HepG2 (cell line): ENCODE measurements around the gene INTS1. TPM values are rescaled to one million over a fixed set of nuclear protein-coding genes. Genes with fewer than 3 reads are reported as not detected.

Source experiments
- ATAC-seq: fragments of 200-7000 bp; cut with Tn5 transposase; 3 replicates; pipeline ENCODE4 v1.9.1; 2020; ENCODE audit warnings: mild to moderate bottlenecking, moderate library complexity
- BruUV-seq: library from RNA; stranded (reverse); fragments of 400-500 nt; replicated peaks from 2 replicates; lab custom pipeline; 2021; lab: Mats Ljungman, UMichigan
- CTCF ChIA-PET: fragments of 300-600 bp; formaldehyde crosslinking; extraction: SDS; loops from one replicate; lab custom pipeline; 2021; ENCODE audit warnings: low total read pairs, inconsistent platforms, low intra/inter-chr PET ratio; lab: Yijun Ruan, JAX
- POLR2A ChIA-PET: fragments of 350-600 bp; sonication (Branson Sonifier 250); formaldehyde crosslinking; loops from one replicate; lab custom pipeline; 2020; ENCODE audit warnings: antibody characterized with exemption, inconsistent platforms; lab: Yijun Ruan, JAX
- DNase-seq: peaks from one replicate; pipeline ENCODE4 v3.0.0-alpha.2; 2015; ENCODE audit warnings: low spot score
- FAIRE-seq: peaks from 3 replicates; lab custom pipeline; 2011; peaks lifted over from hg19 to GRCh38; lab: Jason Lieb, UNC
- H2AFZ ChIP-seq: one replicate; pipeline ENCODE4 v1.6.1; 2011; ENCODE audit warnings: low read length, inconsistent platforms
- H3K27ac ChIP-seq: fragments of 300-600 bp; 3 replicates; pipeline ENCODE4 v1.8.0; 2011; ENCODE audit warnings: mixed run types, mild to moderate bottlenecking, mixed read lengths, low read length, inconsistent platforms; ENCODE audit not compliant: insufficient read depth; ENCODE audit errors: extremely low read length
- H3K27me3 ChIP-seq, 2 experiments: fragments of 200-600 bp in 1 of 2; 2 replicates in 1 of 2; 3 replicates in 1 of 2; pipeline versions ENCODE4 v1.6.0 to v1.8.0; 2011; ENCODE audit warnings: low read length in 2 of 2, mild to moderate bottlenecking in 2 of 2, moderate library complexity in 2 of 2, inconsistent platforms in 1 of 2; ENCODE audit not compliant: insufficient read depth in 2 of 2, control insufficient read depth in 1 of 2
- H3K36me3 ChIP-seq, 2 experiments: fragments of 200-600 bp in 1 of 2; replicated peaks in 1 of 2; 2 replicates in 1 of 2; 3 replicates in 1 of 2; pipeline versions ENCODE4 v1.5.1 to v1.8.0; 2011; ENCODE audit warnings: low read length in 2 of 2, inconsistent platforms in 1 of 2; ENCODE audit not compliant: insufficient read depth in 2 of 2, control insufficient read depth in 1 of 2
- H3K4me1 ChIP-seq: 2 replicates; pipeline ENCODE4 v1.5.1; 2012; ENCODE audit warnings: low read length, inconsistent platforms; ENCODE audit not compliant: insufficient read depth
- H3K4me2 ChIP-seq: 2 replicates; pipeline ENCODE4 v1.6.0; 2011; ENCODE audit warnings: low read depth, low read length, inconsistent platforms
- H3K4me3 ChIP-seq, 3 experiments: fragments of 200-600 bp in 1 of 3; sonication (generic), shearing (Covaris generic) in 1 of 3; replicated peaks in 1 of 3; 2 replicates each; pipeline ENCODE4 v1.5.1; 2011 to 2016; ENCODE audit warnings: low read length in 3 of 3, inconsistent platforms in 2 of 3, low read depth in 2 of 3, mild to moderate bottlenecking in 2 of 3, control low read depth in 1 of 3, mixed read lengths in 1 of 3; ENCODE audit not compliant: insufficient read depth in 1 of 3
- H3K79me2 ChIP-seq: one replicate; pipeline ENCODE4 v1.6.1; 2011; ENCODE audit warnings: low read length, inconsistent platforms; ENCODE audit not compliant: insufficient read depth
- H3K9ac ChIP-seq: 2 replicates; pipeline ENCODE4 v1.6.0; 2011; ENCODE audit warnings: mild to moderate bottlenecking, low read depth, low read length, inconsistent platforms; ENCODE audit not compliant: insufficient read depth
- H3K9me3 ChIP-seq: 2 replicates; pipeline ENCODE4 v1.5.1; 2012; ENCODE audit warnings: mild to moderate bottlenecking, low read length
- H4K20me1 ChIP-seq: 2 replicates; pipeline ENCODE4 v1.6.0; 2011; ENCODE audit warnings: inconsistent platforms, mild to moderate bottlenecking, low read length, moderate library complexity; ENCODE audit not compliant: insufficient read depth
- MZF1 ChIP-seq: sonication (generic); formaldehyde crosslinking; IDR thresholded peaks from 2 replicates; pipeline ENCODE4 v1.8.1; 2023; ENCODE audit warnings: mild to moderate bottlenecking, missing genetic modification reagents, borderline replicate concordance
- RBM22 ChIP-seq: fragments of 200-400 bp; formaldehyde crosslinking; optimal IDR thresholded peaks from 2 replicates; pipeline ENCODE3; 2017; ENCODE audit warnings: mild to moderate bottlenecking, low read length, moderate library complexity
- SMC3 ChIP-seq: IDR thresholded peaks from 2 replicates; pipeline ENCODE4 v1.6.1; 2011; ENCODE audit warnings: low read length, improper control_type of control experiment
- SRSF1 ChIP-seq: fragments of 200-400 bp; formaldehyde crosslinking; optimal IDR thresholded peaks from 2 replicates; pipeline ENCODE3; 2017; ENCODE audit warnings: mild to moderate bottlenecking, low read depth, low read length, moderate library complexity
- ZNF512B ChIP-seq: sonication (generic); formaldehyde crosslinking; IDR thresholded peaks from 2 replicates; pipeline ENCODE4 v1.5.1; 2020; ENCODE audit warnings: missing genetic modification reagents, mild to moderate bottlenecking, borderline replicate concordance
- ZNF687 ChIP-seq: sonication (generic); formaldehyde crosslinking; IDR thresholded peaks from 2 replicates; pipeline ENCODE4 v1.5.1; 2020; ENCODE audit warnings: mild to moderate bottlenecking, missing genetic modification reagents, moderate library complexity
- ZNF770 ChIP-seq: sonication (generic); formaldehyde crosslinking; IDR thresholded peaks from 2 replicates; pipeline ENCODE4 v1.5.0; 2020; ENCODE audit warnings: mild to moderate bottlenecking, missing genetic modification reagents
- ZXDC ChIP-seq: sonication (generic); formaldehyde crosslinking; IDR thresholded peaks from 2 replicates; pipeline ENCODE4 v1.5.0; 2020; ENCODE audit warnings: mild to moderate bottlenecking, missing genetic modification reagents
- WGBS: methylation state at CpG from one replicate; pipeline ENCODE4 v1.1.6; 2017; ENCODE audit warnings: low lambda C conversion rate; 5-methylcytosine and 5-hydroxymethylcytosine counted together
- in situ Hi-C: cut with HindIII; loops from 2 replicates; pipeline ENCODE4 v1.10.0; 2017; ENCODE audit warnings: low pct_unique_long_range_greater_than_20kb; ENCODE audit not compliant: extremely low pct_ligation_motif_present
- intact Hi-C: fragments of 100-400 bp; cut with micrococcal nuclease; formaldehyde crosslinking; loops from one replicate; pipeline ENCODE4 v1.10.0; 2022; ENCODE audit not compliant: unreplicated experiment
- polyA plus RNA-seq, 8 experiments: library from polyadenylated mRNA; depleted of rRNA in 3 of 8; stranded (reverse) in 7 of 8; unstranded in 1 of 8; fragments of >200 nt; fragmentation: Illumina TruSeq in 4 of 8; extraction: Trizol in 4 of 8; gene quantifications; 2 replicates each; pipeline versions ENCODE4 v1.2.1 to v1.2.3, GENCODE V29; 2011 to 2016; ENCODE audit warnings: low read depth in 4 of 8, missing spikeins in 1 of 8, mixed read lengths in 1 of 8; ENCODE audit not compliant: insufficient read depth in 1 of 8
- total RNA-seq, 5 experiments: library from RNA; depleted of rRNA; stranded (reverse); fragments of >200 nt; fragmentation: Illumina TruSeq; extraction: Trizol; gene quantifications; 2 replicates each; pipeline ENCODE4 v1.2.3, GENCODE V29; 2016; ENCODE audit warnings: low read depth in 1 of 5

INTS1 gene
- total and polyA plus RNA-seq, 2 of the 13 experiments (the other 11 are each of a cell fraction or from before 2014, with no cell fraction given) = 13.7 to 29.0 TPM

- TF ChIP-seq ZNF687 (0 out of 2 replicates have a peak, but pooled peaks have one; percentile 11), SMC3 (no peak), MZF1 (CRISPR knock-in tag) (no peak)
Observed at GRCh38 chr7:1544178-1544895, 40.1 kb upstream of the INTS1 start (continued).

- Histone ChIP-seq H3K27ac (no peak overlapping the region), H3K4me1 (no peaks in the 10 kb centered on the region), H3K4me2 (no peak overlapping the region), H3K79me2 (peaks cover 3% of the 10 kb centered on the region), H3K4me3 (no peak overlapping the region), H3K36me3 (peaks cover 13 to 27% of the 10 kb centered on the region in 2 experiments; a peak in 4 of 5 replicates), H3K9ac (no peak overlapping the region), H3K27me3 (no peaks in the 10 kb centered on the region), H2AFZ (no peak overlapping the region), H3K9me3 (no peaks in the 10 kb centered on the region), H4K20me1 (no peaks in the 10 kb centered on the region)
- FAIRE-seq = no peak
- WGBS = 96% methylated on average over 4 of the region's 6 CpGs
- ChIA-PET POLR2A (interaction anchor here (4.8 kb wide), 1 partner anchor 12 kb away, joined by 30 read pairs; the partner anchor contains the start of gene TMEM184A), CTCF (no interaction called here)
- TSS peak; percentile 32 for BruUV-seq
- DNase-seq = no peak
- no peak for ATAC-seq
- in situ Hi-C loops (no loop called here), intact Hi-C loops (no loop called here)
- TF ChIP-seq ZXDC (no peak), RBM22 (peak; percentile 20), ZNF512B (CRISPR knock-in tag) (no peak), SRSF1 (peak; percentile 6), ZNF770 (peak; percentile 1; the same call in 1 of the 2 replicates)
Observed at GRCh38 chr7:1543826-1544177, 39.6 kb upstream of the INTS1 start.
